Measurements from ENCODE around the gene RAD23B. TPM values are rescaled to one million over a fixed set of nuclear protein-coding genes. Genes with fewer than 3 reads are reported as not detected.

Gene RAD23B
- total RNA-seq, 1 experiment from 2014 or later = 222 TPM

GRCh38 chr9:107361816-107362215, 78.7 kb downstream of the RAD23B start:
- no peaks in the 10 kb centered on the region for H3K27me3 Mint-ChIP-seq (ENCODE audit: insufficient read depth, unreplicated experiment)
- no peak overlapping the region for H3K4me3 Mint-ChIP-seq (ENCODE audit: unreplicated experiment)
- ChIA-PET CTCF (interaction anchor here (0.7 to 1.1 kb wide), 2 partner anchors 20 to 53 kb away, joined by 3 to 4 read pairs; no protein-coding TSS in a partner anchor), POLR2A (no interaction called here)
- H3K27ac Mint-ChIP-seq (ENCODE audit: low read depth, unreplicated experiment) = no peak overlapping the region
- TF ChIP-seq CTCF (IDR thresholded peaks at IDR 0.05; ENCODE audit: unreplicated experiment) = no peak
- no peaks in the 10 kb centered on the region for H3K36me3 Mint-ChIP-seq (ENCODE audit: insufficient read depth, unreplicated experiment)
- H3K4me1 Mint-ChIP-seq (ENCODE audit: insufficient read depth, unreplicated experiment) = peaks cover 10% of the 10 kb centered on the region
- DNase-seq (ENCODE audit: unreplicated experiment) = no peak
- intact Hi-C loops (cut with micrococcal nuclease) = no loop called here
- BruUV-seq (replicated peaks) = no TSS peak
- no peaks in the 10 kb centered on the region for H3K9me3 Mint-ChIP-seq (ENCODE audit: unreplicated experiment)

- Mint-ChIP-seq H3K4me3 (ENCODE audit: unreplicated experiment) (no peak overlapping the region), H3K27me3 (ENCODE audit: insufficient read depth, unreplicated experiment) (no peaks in the 10 kb centered on the region), H3K36me3 (ENCODE audit: insufficient read depth, unreplicated experiment) (no peaks in the 10 kb centered on the region), H3K4me1 (ENCODE audit: insufficient read depth, unreplicated experiment) (peaks cover 10% of the 10 kb centered on the region), H3K27ac (ENCODE audit: low read depth, unreplicated experiment) (peak overlapping the region; percentile 18), H3K9me3 (ENCODE audit: unreplicated experiment) (no peaks in the 10 kb centered on the region)
- POLR2A ChIA-PET = interaction anchor here (0.6 kb wide), 1 partner anchor 701 kb away, joined by 3 read pairs; no protein-coding TSS in a partner anchor
- CTCF ChIA-PET = no interaction called here
- TF ChIP-seq CTCF (IDR thresholded peaks at IDR 0.05; ENCODE audit: unreplicated experiment) = no peak
- DNase-seq (ENCODE audit: unreplicated experiment) = no peak
- intact Hi-C loops (cut with micrococcal nuclease) = no loop called here
- BruUV-seq (replicated peaks) = no TSS peak
Measured at GRCh38 chr9:107363516-107364152, 80.6 kb downstream of the RAD23B start.

DNA sequence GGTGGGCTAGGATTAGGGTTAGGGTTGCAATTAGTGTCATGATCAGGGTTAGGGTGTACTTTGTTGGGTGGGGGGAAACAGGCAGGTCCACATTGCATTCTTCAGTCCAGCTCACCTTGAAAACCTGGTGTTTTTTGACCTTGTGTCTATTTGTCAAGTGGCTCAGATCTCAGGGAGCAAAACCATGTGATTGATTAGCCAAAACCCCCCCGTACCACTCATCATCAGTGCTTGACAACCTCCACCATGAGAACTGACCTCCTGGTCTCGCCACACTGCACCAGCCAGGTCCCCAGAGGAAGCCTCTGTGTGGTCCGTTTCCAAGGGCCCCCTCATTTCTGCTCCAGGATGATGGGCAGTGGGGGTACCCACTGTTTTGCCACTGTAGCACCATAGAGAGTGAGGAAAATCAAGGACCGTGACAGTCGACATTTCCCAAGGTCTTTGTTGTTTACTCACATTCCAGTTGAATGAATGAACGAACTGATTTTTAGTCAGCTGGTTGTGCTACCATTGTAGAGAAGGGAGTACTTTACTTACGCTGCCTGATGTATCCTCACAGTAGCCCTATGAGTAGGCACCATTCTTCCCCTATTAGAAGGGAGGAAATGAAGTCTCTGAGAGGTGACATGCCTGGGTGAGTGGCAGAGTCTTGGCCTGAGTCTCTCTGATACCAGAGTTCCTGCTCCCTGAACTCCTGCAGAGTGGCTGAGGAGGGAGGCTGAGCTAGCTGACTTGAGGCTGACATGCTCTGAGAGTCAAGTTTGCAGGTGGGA, 84.8 kb downstream of the RAD23B start:
- intact Hi-C loops (cut with micrococcal nuclease) = no loop called here
- Mint-ChIP-seq H3K9me3 (ENCODE audit: unreplicated experiment) (no peaks in the 10 kb centered on the region), H3K36me3 (ENCODE audit: insufficient read depth, unreplicated experiment) (no peaks in the 10 kb centered on the region), H3K27ac (ENCODE audit: low read depth, unreplicated experiment) (no peak overlapping the region), H3K4me3 (ENCODE audit: unreplicated experiment) (no peak overlapping the region), H3K4me1 (ENCODE audit: insufficient read depth, unreplicated experiment) (peaks cover 6% of the 10 kb centered on the region), H3K27me3 (ENCODE audit: insufficient read depth, unreplicated experiment) (no peaks in the 10 kb centered on the region)
- TF ChIP-seq CTCF (IDR thresholded peaks at IDR 0.05; ENCODE audit: unreplicated experiment) = no peak
- ChIA-PET POLR2A (no interaction called here), CTCF (no interaction called here)
- no TSS peak for BruUV-seq (replicated peaks)
- no peak for DNase-seq (ENCODE audit: unreplicated experiment)

DNA sequence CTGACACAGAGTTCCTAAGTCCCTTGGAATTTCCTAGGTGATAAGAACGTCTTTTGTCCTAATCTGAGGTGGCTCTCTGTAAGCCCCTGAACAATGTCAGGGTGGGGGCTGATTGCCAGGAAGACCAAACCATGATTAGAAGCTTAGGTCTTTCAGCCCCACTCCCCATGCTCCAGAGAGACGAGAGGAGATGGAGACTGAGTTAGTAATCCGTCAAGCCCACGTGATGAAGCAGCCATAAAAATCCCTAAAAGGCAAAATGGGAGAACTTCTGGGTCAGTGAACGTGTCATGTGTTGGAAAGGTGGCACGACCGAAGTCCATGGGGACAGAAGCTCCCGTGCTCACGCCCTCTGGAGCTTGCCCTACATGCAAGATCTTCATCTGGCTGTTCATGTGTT, 85.6 kb downstream of the RAD23B start:
- Mint-ChIP-seq H3K4me1 (ENCODE audit: insufficient read depth, unreplicated experiment) (peaks cover 2% of the 10 kb centered on the region), H3K4me3 (ENCODE audit: unreplicated experiment) (no peak overlapping the region), H3K36me3 (ENCODE audit: insufficient read depth, unreplicated experiment) (no peaks in the 10 kb centered on the region), H3K9me3 (ENCODE audit: unreplicated experiment) (no peaks in the 10 kb centered on the region), H3K27ac (ENCODE audit: low read depth, unreplicated experiment) (no peak overlapping the region), H3K27me3 (ENCODE audit: insufficient read depth, unreplicated experiment) (no peaks in the 10 kb centered on the region)
- ChIA-PET CTCF (no interaction called here), POLR2A (interaction anchor here (1.4 kb wide), 1 partner anchor 19 kb away, joined by 3 read pairs; no protein-coding TSS in a partner anchor)
- no TSS peak for BruUV-seq (replicated peaks)
- no peak for TF ChIP-seq CTCF (IDR thresholded peaks at IDR 0.05; ENCODE audit: unreplicated experiment)
- intact Hi-C loops (cut with micrococcal nuclease) = no loop called here
- DNase-seq (ENCODE audit: unreplicated experiment) = no peak

All from MCF 10A (cell line).